Endothelial cell of umbilical vein (primary cell): ENCODE measurements around the gene RPL34. TPM values are rescaled to one million over a fixed set of nuclear protein-coding genes. Genes with fewer than 3 reads are reported as not detected.

Experiments
- BruUV-seq: library from RNA; stranded (reverse); fragments of 400-500 nt; replicated peaks from 2 replicates; lab custom pipeline; 2021; lab: Mats Ljungman, UMichigan
- CTCF ChIA-PET: fragments of 300-600, 350-600 bp; sonication (Branson Sonifier 250); formaldehyde crosslinking; loops from one replicate; lab custom pipeline; 2021; ENCODE audit warnings: antibody characterized with exemption, inconsistent platforms; lab: Charles Lee
- POLR2A ChIA-PET: fragments of 300-600, 350-600 bp; sonication (Branson Sonifier 250); formaldehyde crosslinking; loops from one replicate; lab custom pipeline; 2021; ENCODE audit warnings: antibody characterized with exemption, inconsistent platforms; lab: Charles Lee
- DNase-seq: peaks from one replicate; pipeline ENCODE4 v3.0.0-alpha.2; 2011; ENCODE audit warnings: low read depth, low spot score
- FAIRE-seq: peaks from 2 replicates; lab custom pipeline; 2011; peaks lifted over from hg19 to GRCh38; lab: Jason Lieb, UNC
- H2AFZ ChIP-seq: 2 replicates; pipeline ENCODE4 v1.6.0; 2012; ENCODE audit warnings: low read depth, low read length, control low read depth, inconsistent platforms
- H3K27ac ChIP-seq: 2 replicates; pipeline ENCODE4 v1.5.1; 2011; ENCODE audit warnings: low read depth, mild to moderate bottlenecking, control low read depth, low read length, moderate library complexity; ENCODE audit not compliant: insufficient read depth
- H3K27me3 ChIP-seq, 2 experiments: 2 replicates each; pipeline versions ENCODE4 v1.6.0 to v1.6.1; 2011; ENCODE audit warnings: low read length in 2 of 2, mixed read lengths in 1 of 2; ENCODE audit not compliant: control insufficient read depth in 2 of 2, insufficient read depth in 2 of 2
- H3K36me3 ChIP-seq, 2 experiments: 2 replicates in 1 of 2; 3 replicates in 1 of 2; pipeline ENCODE4 v1.5.1; 2011; ENCODE audit warnings: low read length in 2 of 2, mild to moderate bottlenecking in 1 of 2, moderate library complexity in 1 of 2; ENCODE audit not compliant: control insufficient read depth in 2 of 2, insufficient read depth in 2 of 2; ENCODE audit errors: extremely low read depth in 1 of 2
- H3K4me1 ChIP-seq: 3 replicates; pipeline ENCODE4 v1.5.1; 2011; ENCODE audit warnings: mild to moderate bottlenecking, low read length; ENCODE audit not compliant: control insufficient read depth, insufficient read depth; ENCODE audit errors: extremely low read depth
- H3K4me2 ChIP-seq: 2 replicates; pipeline ENCODE4 v1.6.1; 2011; ENCODE audit warnings: low read length, control low read depth, mixed read lengths; ENCODE audit not compliant: insufficient read depth
- H3K4me3 ChIP-seq, 3 experiments: fragments of 200-600 bp in 1 of 3; sonication (generic), shearing (Covaris generic) in 1 of 3; replicated peaks in 1 of 3; 2 replicates each; pipeline ENCODE4 v1.5.1; 2011 to 2016; ENCODE audit warnings: control low read depth in 3 of 3, low read length in 3 of 3, mild to moderate bottlenecking in 2 of 3, inconsistent platforms in 1 of 3, low read depth in 1 of 3, moderate library complexity in 1 of 3; ENCODE audit not compliant: insufficient read depth in 1 of 3
- H3K79me2 ChIP-seq: 2 replicates; pipeline ENCODE4 v1.6.0; 2012; ENCODE audit warnings: low read length, inconsistent platforms; ENCODE audit not compliant: control insufficient read depth, insufficient read depth
- H3K9ac ChIP-seq: replicated peaks from 2 replicates; pipeline ENCODE3; 2011; ENCODE audit warnings: low read length, control low read depth; ENCODE audit not compliant: insufficient read depth; ENCODE audit errors: extremely low read depth
- H3K9me1 ChIP-seq: replicated peaks from 3 replicates; pipeline ENCODE4 v1.6.0; 2011; ENCODE audit warnings: mild to moderate bottlenecking, low read length; ENCODE audit not compliant: control insufficient read depth, insufficient read depth; ENCODE audit errors: extremely low read depth
- H3K9me3 ChIP-seq: replicated peaks from 2 replicates; pipeline ENCODE4 v1.5.1; 2012; ENCODE audit warnings: low read length, inconsistent platforms; ENCODE audit not compliant: control insufficient read depth, insufficient read depth
- H4K20me1 ChIP-seq: replicated peaks from 2 replicates; pipeline ENCODE3; 2011; ENCODE audit warnings: mild to moderate bottlenecking, low read length; ENCODE audit not compliant: control insufficient read depth, insufficient read depth; ENCODE audit errors: extremely low read depth
- CTCF ChIP-seq, 2 donors: IDR thresholded peaks; 1 replicate in 1 of 2; 2 replicates in 1 of 2; pipeline ENCODE4 v1.5.1; 2011; ENCODE audit warnings: low read length in 2 of 2, mild to moderate bottlenecking in 2 of 2, moderate library complexity in 2 of 2, control low read depth in 1 of 2, inconsistent platforms in 1 of 2, low read depth in 1 of 2; ENCODE audit not compliant: insufficient read depth in 1 of 2; ENCODE audit errors: extremely low read depth in 1 of 2
- EZH2 ChIP-seq: IDR thresholded peaks from 2 replicates; pipeline ENCODE4 v1.6.1; 2012; ENCODE audit warnings: borderline replicate concordance, low read depth, mild to moderate bottlenecking, moderate library complexity, low read length, inconsistent platforms; ENCODE audit not compliant: severe bottlenecking
- FOS ChIP-seq: IDR thresholded peaks from 2 replicates; pipeline ENCODE4 v1.6.1; 2011; ENCODE audit warnings: mild to moderate bottlenecking, low read length, moderate library complexity, borderline replicate concordance; ENCODE audit not compliant: insufficient read depth
- JUN ChIP-seq: IDR thresholded peaks from 2 replicates; pipeline ENCODE4 v1.6.1; 2011; ENCODE audit warnings: borderline replicate concordance, low read depth; ENCODE audit not compliant: insufficient read length, insufficient read depth
- MYC ChIP-seq: IDR thresholded peaks from one replicate; pipeline ENCODE4 v1.6.1; 2011; ENCODE audit warnings: mild to moderate bottlenecking, low read depth, low read length
- POLR2A ChIP-seq: IDR thresholded peaks from 2 replicates; pipeline ENCODE4 v1.6.1; 2012; ENCODE audit warnings: low read depth, mild to moderate bottlenecking, control low read depth, low read length
- POLR2AphosphoS5 ChIP-seq: IDR thresholded peaks from 2 replicates; pipeline ENCODE4 v1.6.1; 2012; ENCODE audit warnings: low read depth, mild to moderate bottlenecking, control low read depth, low read length, moderate library complexity; ENCODE audit not compliant: insufficient read depth
- dilution Hi-C: fragments of 300-500 bp; cut with MboI; formaldehyde crosslinking; loops from one replicate; pipeline ENCODE4 v1.15.0; 2019; ENCODE audit warnings: low sequenced_read_pairs; ENCODE audit not compliant: extremely low pct_ligation_motif_present
- intact Hi-C: fragments of 100-400 bp; cut with micrococcal nuclease; formaldehyde crosslinking; loops from one replicate; pipeline ENCODE4 v1.10.0; 2022
- polyA plus RNA-seq, 4 experiments: library from polyadenylated mRNA; depleted of rRNA in 3 of 4; stranded (reverse) in 3 of 4; unstranded in 1 of 4; fragments of >200 nt; gene quantifications; 2 replicates each; pipeline versions ENCODE4 v1.2.1 to v1.2.3, GENCODE V29; 2011 to 2012; ENCODE audit warnings: missing spikeins in 1 of 4
- total RNA-seq: library from RNA; stranded (reverse); gene quantifications from 2 replicates; pipeline ENCODE4 v1.2.3, GENCODE V29; 2021
- TF ChIP-seq, protein P1 (sequence below): IDR thresholded peaks from 2 replicates; pipeline ENCODE4 v1.6.1; 2011; ENCODE audit not compliant: insufficient read depth, insufficient read length

RPL34 gene
- total and polyA plus RNA-seq, 2 donors (not counting 3 experiments of a cell fraction or from before 2014, with no cell fraction given): 1,114 to 2,397 TPM

- TF ChIP-seq MYC (no peak), FOS (no peak), JUN (no peak)
- TSS peak; percentile 76 for BruUV-seq
- dilution Hi-C loops: no loop called here
- Histone ChIP-seq H2AFZ (peak overlapping the region; percentile 78), H3K4me2 (peak overlapping the region; percentile 97), H4K20me1 (no peaks in the 10 kb centered on the region), H3K79me2 (peaks cover 44% of the 10 kb centered on the region), H3K9me3 (no peaks in the 10 kb centered on the region), H3K36me3 (no peaks in the 10 kb centered on the region), H3K4me1 (peaks cover 15% of the 10 kb centered on the region), H3K27ac (peak overlapping the region; percentile 88), H3K9me1 (no peaks in the 10 kb centered on the region), H3K27me3 (no peaks in the 10 kb centered on the region), H3K9ac (peak overlapping the region; percentile 100), H3K4me3 (peak overlapping the region in 2 of 3 experiments; percentile 45 to 99)
- intact Hi-C loops: loop anchor here (1.0 to 5.0 kb wide), 3 partner anchors 30 to 1882 kb away; partner anchors contain the start of gene RPL34
- FAIRE-seq (no peak), DNase-seq (no peak)
- CTCF ChIA-PET: interaction anchor here (0.9 to 2.5 kb wide), 3 partner anchors 29 to 631 kb away, joined by 3 to 9 read pairs (median 3); partner anchors contain the start of gene RPL34
- POLR2A ChIA-PET: interaction anchor here (1.2 to 1.9 kb wide), 4 partner anchors 21 to 30 kb away, joined by 3 to 14 read pairs (median 8); partner anchors contain the start of gene RPL34
Measured at GRCh38 chr4:108649863-108650211, 29.5 kb downstream of the RPL34 start.

- peak within 1 kb of the TSS; percentile 78 for H2AFZ ChIP-seq
- DNase-seq: peak; percentile 95
- no peaks in the 10 kb centered on the region for H3K27me3 ChIP-seq
- H3K9ac ChIP-seq: peak within 1 kb of the TSS; percentile 100
- dilution Hi-C loops (no loop called here), intact Hi-C loops (loop anchor here (1.0 to 5.0 kb wide), 3 partner anchors 30 to 1882 kb away; partner anchors contain the start of gene RPL34)
- TSS peak; percentile 77 for BruUV-seq
- POLR2A ChIA-PET: interaction anchor here (1.2 to 1.9 kb wide), 4 partner anchors 22 to 30 kb away, joined by 3 to 14 read pairs (median 8); partner anchors contain the start of gene RPL34
- H3K27ac ChIP-seq: peak within 1 kb of the TSS; percentile 88
- TF ChIP-seq MYC: peak; percentile 66
- no peak for TF ChIP-seq EZH2
- no peak for TF ChIP-seq CTCF (IDR thresholded peaks at IDR 0.05; ENCODE audit: extremely low read depth in 1 of 2, insufficient read depth in 1 of 2, low read depth in 1 of 2, low read length in 2 of 2)
- peak; percentile 87 for TF ChIP-seq POLR2A
- TF ChIP-seq, protein P1, sequence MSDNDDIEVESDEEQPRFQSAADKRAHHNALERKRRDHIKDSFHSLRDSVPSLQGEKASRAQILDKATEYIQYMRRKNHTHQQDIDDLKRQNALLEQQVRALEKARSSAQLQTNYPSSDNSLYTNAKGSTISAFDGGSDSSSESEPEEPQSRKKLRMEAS: peak; percentile 64
- peak; percentile 80 for TF ChIP-seq POLR2AphosphoS5
- peak within 1 kb of the TSS; percentile 95 to 99 (median 96) for H3K4me3 ChIP-seq
- H3K36me3 ChIP-seq: no peaks in the 10 kb centered on the region
- H3K9me1 ChIP-seq: no peaks in the 10 kb centered on the region
- peaks cover 48% of the 10 kb centered on the region for H3K79me2 ChIP-seq
- peak within 1 kb of the TSS; percentile 97 for H3K4me2 ChIP-seq
- CTCF ChIA-PET: interaction anchor here (0.9 to 2.5 kb wide), 3 partner anchors 30 to 632 kb away, joined by 3 to 9 read pairs (median 3); partner anchors contain the start of gene RPL34
- no peaks in the 10 kb centered on the region for H4K20me1 ChIP-seq
- peak; percentile 89 for FAIRE-seq
- H3K9me3 ChIP-seq: no peaks in the 10 kb centered on the region
- H3K4me1 ChIP-seq: peaks cover 13% of the 10 kb centered on the region
Measured at GRCh38 chr4:108650212-108651013, 30.0 kb downstream of the RPL34 start, which contains the start of gene OSTC. TSS of gene OSTC (plus strand) at chr4:108650599. CDS start at chr4:108650656, 57 bp downstream.
